Brain microvascular endothelial cell (primary cell): ENCODE data around the gene RTN1.

ENCODE experiments used
- DNase-seq: peaks from one replicate; pipeline ENCODE4 v3.0.0-alpha.2; 2020
- H3K27ac ChIP-seq: fragments of 250-450 bp; sonication (Bioruptor Pico); 2 replicates; pipeline ENCODE4 v1.5.1; 2020; ENCODE audit warnings: mild to moderate bottlenecking, moderate library complexity
- H3K27me3 ChIP-seq: fragments of 250-450 bp; sonication (Bioruptor Pico); replicated peaks from 2 replicates; pipeline ENCODE4 v1.5.1; 2020; ENCODE audit warnings: mild to moderate bottlenecking
- H3K36me3 ChIP-seq: fragments of 250-450 bp; sonication (Bioruptor Pico); replicated peaks from 2 replicates; pipeline ENCODE4 v1.5.1; 2020; ENCODE audit warnings: mild to moderate bottlenecking
- H3K4me3 ChIP-seq: 2 replicates; pipeline ENCODE4 v1.5.1; 2011; ENCODE audit warnings: low read depth, mild to moderate bottlenecking, control low read depth, low read length, moderate library complexity
- in situ Hi-C: cut with HindIII; loops from 2 replicates; pipeline ENCODE4 v1.10.0; 2017; ENCODE audit warnings: low sequenced_read_pairs, low pct_ligation_motif_present
- TF ChIP-seq, protein P1 (sequence below): IDR thresholded peaks from 2 replicates; pipeline ENCODE4 v1.5.1; 2011; ENCODE audit warnings: low read depth, mild to moderate bottlenecking, moderate library complexity, low read length, control low read depth, inconsistent platforms; ENCODE audit errors: missing control alignments

The RTN1 gene

DNA sequence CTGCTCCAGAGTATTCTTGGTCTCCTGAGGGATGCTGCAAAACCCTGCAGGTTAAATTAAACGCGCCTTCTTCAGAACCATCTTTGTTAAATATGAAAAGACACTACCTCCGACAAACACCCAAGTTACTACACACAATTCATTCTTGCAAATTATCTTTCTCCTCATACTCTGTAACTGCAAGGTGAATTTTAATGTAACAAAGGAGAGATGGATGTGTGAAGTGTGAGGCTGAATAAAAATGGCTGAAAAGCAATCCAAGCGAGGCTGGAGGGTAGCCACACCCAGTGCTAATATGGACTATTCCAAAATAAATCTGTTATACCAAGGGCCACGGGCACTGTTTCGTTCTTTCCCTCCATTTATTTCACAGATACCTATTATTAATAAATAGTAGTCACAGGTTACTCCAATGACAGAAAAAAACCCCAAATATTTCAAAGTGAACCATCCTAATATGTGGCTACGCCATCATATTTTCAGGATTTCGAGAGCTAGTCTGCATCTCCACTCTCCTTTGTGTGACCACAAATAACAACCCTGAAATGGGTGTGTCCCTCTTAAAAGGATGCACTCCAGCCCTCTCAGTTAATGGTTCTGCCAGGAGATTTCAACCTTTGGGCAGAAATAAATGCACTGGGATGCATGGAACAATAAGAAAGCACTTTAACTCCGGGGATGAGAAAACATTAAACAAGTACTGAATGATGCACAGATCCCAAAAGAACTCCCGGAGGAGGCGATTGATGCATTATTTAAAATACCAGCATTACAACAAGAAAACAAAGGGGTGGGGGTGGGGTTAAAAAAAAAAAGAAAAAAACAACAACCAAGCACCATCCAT is 240.9 kb downstream of the RTN1 start:
- DNase-seq = no peak
- no peak overlapping the region for H3K4me3 ChIP-seq
- H3K27me3 ChIP-seq = peaks cover 2% of the 10 kb centered on the region

DNA sequence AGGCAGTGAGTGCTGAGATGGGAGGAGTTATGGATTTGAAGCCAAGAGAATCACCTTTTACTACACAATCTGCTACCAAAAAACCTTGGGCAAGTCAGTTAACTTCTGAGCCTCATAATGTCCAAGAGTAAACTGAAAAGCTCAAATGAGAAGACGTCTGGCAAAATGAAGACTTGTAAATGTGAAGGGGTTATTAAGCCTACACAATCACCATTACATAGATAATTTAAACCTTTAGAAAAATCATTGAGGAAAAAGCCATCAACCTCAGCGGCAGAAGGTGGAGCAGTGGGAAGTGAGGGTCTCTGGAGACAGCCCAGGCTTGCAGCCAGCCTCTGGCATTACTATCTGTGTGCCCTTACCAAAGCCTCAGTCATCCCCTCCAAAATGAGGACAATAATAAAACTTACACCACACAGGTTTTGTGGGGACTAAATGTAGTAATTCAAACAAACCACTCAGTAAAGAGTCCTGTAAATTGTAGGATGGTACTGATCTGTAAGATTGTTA is 243.5 kb downstream of the RTN1 start:
- no peak overlapping the region for H3K4me3 ChIP-seq
- no peaks in the 10 kb centered on the region for H3K36me3 ChIP-seq
- DNase-seq = no peak
- in situ Hi-C loops = no loop called here
- TF ChIP-seq, protein P1, sequence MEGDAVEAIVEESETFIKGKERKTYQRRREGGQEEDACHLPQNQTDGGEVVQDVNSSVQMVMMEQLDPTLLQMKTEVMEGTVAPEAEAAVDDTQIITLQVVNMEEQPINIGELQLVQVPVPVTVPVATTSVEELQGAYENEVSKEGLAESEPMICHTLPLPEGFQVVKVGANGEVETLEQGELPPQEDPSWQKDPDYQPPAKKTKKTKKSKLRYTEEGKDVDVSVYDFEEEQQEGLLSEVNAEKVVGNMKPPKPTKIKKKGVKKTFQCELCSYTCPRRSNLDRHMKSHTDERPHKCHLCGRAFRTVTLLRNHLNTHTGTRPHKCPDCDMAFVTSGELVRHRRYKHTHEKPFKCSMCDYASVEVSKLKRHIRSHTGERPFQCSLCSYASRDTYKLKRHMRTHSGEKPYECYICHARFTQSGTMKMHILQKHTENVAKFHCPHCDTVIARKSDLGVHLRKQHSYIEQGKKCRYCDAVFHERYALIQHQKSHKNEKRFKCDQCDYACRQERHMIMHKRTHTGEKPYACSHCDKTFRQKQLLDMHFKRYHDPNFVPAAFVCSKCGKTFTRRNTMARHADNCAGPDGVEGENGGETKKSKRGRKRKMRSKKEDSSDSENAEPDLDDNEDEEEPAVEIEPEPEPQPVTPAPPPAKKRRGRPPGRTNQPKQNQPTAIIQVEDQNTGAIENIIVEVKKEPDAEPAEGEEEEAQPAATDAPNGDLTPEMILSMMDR = no peak
- no peak overlapping the region for H3K27ac ChIP-seq
- peaks cover 2% of the 10 kb centered on the region for H3K27me3 ChIP-seq

More for the DNA sequence above, 240.9 kb downstream of the RTN1 start:
- H3K36me3 ChIP-seq = no peaks in the 10 kb centered on the region
- H3K27ac ChIP-seq = no peak overlapping the region
- in situ Hi-C loops = no loop called here
- TF ChIP-seq, protein P1 = no peak

DNA sequence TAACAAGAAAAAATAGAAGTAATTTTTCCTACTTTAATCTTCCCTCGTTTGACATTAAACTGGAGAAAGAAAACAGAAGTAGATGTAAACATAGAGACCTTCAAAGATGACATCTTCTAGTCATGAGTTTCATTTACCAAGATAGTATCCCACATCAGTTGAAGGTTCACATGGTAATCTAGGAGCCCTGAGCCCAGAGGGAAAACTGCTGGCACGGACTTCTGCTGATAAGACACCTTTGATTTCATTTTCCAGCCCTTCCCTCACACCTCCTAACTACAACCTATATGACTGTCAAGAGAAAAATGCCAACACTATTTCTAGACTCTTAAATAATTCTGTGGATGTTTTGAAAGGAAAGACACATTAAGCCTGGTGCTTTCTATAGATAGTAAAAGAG is 247.9 kb downstream of the RTN1 start:
- TF ChIP-seq, protein P1 = no peak
- no peak for DNase-seq
- no peak overlapping the region for H3K4me3 ChIP-seq
- in situ Hi-C loops = no loop called here
- H3K27me3 ChIP-seq = no peaks in the 10 kb centered on the region
- no peaks in the 10 kb centered on the region for H3K36me3 ChIP-seq
- H3K27ac ChIP-seq = no peak overlapping the region

DNA sequence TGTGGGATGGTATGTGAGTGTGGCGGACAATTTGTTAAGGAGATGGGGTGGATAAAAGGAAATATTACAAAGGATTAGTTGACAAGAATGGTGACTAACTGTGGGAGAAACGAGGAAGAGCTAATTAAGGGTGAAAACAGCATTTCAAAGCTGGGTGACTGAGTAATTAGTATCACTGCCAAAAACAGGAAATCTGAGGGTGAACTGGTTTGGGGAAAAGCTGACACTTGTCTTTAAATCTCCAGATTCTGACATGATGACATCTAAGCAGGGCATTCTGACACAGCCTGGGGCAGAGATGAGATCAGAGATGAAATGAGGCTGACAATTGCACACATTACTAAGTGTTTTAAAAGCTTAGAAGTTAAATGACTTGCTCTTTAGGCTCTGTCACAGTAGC is 251.5 kb downstream of the RTN1 start:
- no peak for DNase-seq
- Histone ChIP-seq H3K36me3 (no peaks in the 10 kb centered on the region), H3K27me3 (no peaks in the 10 kb centered on the region), H3K27ac (no peak overlapping the region), H3K4me3 (no peak overlapping the region)
- TF ChIP-seq, protein P1 = no peak
- in situ Hi-C loops = no loop called here

DNA sequence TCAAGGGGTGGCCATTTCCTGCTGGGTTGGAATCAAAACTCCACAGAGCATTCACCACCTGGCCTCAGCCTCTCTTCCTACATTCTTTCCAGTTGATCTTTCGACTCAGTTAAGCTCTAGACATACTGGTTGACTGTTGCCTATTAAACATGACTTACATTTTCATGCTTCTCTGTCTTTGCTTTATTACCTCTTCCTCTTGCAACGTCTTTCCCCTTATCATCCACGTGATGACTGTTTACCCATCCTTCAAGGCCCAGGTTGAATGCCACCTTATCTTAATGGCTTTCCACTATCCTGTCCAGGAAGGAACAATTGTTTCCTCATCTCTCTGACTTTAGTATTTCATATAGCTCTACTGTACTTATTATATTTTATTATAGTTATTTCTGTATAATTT is 269.5 kb downstream of the RTN1 start:
- in situ Hi-C loops = no loop called here

More for the DNA sequence above, 269.5 kb downstream of the RTN1 start:
- no peaks in the 10 kb centered on the region for H3K36me3 ChIP-seq
- no peak overlapping the region for H3K4me3 ChIP-seq
- TF ChIP-seq, protein P1 = no peak
- H3K27me3 ChIP-seq = no peaks in the 10 kb centered on the region
- H3K27ac ChIP-seq = peak overlapping the region; percentile 55
- DNase-seq = no peak
